ENCODE measurements around the gene PTPRU.

Gene PTPRU

DNA sequence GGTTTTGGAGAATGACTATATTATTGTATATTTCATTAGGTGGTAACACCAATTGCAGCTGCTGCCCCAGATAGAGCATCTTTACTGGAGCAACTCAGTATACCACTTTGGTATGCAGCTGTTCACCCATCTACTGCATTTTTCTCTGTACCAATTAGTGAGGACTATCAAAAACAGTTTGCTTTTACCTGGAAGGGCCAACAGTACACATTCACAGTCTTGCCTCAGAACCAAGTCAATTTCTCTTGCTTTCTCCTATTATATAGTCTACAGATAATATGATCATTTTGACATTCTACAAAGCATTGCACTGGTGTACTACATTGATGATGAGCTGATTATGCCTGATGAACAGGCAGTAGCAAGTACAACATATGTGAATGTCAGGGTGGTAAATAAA lies 99.3 kb downstream of the PTPRU start:
- DNase-seq (ENCODE audit: low spot score): no peak

DNA sequence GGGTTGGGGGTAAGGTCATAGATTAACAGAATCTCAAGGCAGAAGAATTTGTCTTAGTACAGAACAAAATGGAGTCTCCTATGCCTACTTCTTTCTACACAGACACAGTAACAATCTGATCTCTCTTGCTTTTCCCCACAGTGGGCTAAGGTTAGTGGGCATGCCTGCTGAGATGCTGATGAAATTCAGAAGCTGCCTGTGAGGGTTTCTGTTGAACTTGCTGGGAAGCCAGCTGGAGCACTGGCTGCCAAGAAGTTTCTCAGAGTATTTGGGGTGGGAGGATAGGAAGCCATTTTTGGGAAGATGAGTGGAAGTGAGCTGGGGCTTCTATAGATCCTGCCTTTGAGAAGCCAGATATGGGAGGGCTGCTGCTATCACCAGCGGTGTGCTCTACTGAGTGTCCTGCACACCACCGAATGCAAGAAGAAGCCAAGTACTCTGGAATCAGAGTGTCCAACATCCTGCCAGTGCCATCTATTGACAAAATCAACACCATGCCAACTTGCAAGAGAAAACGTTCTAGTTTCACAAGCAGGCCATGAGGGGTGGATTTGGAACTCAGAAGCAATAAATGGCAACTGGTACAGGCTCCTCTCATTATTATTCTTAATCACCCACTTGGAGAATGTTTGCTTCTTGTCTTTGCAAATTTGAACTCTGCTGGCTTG lies 102.7 kb downstream of the PTPRU start:
- DNase-seq (ENCODE audit: low spot score): no peak

DNA sequence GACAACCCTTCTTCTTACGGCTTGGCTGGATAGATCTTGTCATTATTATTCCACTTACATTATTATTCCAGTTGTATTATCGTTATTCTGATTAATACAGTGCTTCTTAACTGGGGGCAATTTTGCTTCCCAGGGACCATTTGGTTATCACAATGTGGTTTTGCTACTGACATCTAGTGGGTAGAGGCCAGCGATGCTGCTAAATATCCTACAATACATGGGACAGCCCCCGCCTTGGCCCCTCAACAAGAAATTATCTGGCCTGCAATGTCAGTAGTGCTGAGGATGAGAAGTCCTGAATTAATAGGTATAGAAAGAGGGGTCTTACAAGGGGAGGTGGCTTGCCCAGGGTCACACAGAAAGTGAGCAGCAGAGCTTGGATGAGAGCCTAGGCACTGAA lies 105.6 kb downstream of the PTPRU start:
- no peak for DNase-seq (ENCODE audit: low spot score)

- DNase-seq (ENCODE audit: low spot score): no peak
Observed at GRCh38 chr1:29342351-29342750, 106.0 kb downstream of the PTPRU start.

DNA sequence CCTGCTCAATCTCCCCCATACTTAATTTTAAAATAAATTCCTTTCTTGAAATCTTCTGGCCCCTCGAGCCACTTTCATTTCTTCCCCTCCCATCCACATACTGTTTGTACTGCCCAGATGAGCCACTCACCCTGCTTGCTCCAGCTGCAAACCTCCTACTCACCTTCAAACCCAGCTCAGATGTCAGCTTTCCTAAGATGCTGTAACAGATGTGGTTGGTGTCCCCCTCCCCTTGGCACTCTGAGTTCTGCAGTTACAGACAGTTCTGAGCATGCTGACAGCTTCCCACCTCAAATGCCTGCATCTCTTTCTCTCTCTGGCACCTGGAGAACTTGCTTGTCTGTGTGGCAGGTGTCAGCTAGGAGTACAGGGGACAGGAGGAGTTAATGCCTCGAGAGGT lies 106.7 kb downstream of the PTPRU start:
- DNase-seq (ENCODE audit: low spot score): no peak

DNA sequence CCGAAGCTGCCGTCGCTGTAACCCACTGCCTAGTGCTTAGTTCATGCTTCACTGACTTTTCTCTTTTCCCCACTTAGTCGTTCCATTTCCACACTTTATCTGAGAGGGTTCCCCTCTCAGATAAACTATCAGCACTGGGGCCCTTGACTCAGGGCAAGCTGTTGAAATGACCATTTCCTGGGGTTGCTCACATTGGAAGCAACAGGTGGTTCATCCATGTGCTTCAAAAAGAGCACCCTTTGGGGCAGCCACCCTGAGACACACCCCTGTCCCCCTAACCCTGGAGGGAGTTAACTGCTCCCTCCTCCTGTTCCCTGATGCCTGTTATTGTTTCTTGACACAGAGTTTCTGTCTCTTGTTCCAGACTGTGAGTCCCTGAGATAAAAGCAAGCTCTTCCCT lies 107.2 kb downstream of the PTPRU start:
- no peak for DNase-seq (ENCODE audit: low spot score)

- DNase-seq (ENCODE audit: low spot score): no peak
Observed at GRCh38 chr1:29343908-29344307, 107.6 kb downstream of the PTPRU start.

DNA sequence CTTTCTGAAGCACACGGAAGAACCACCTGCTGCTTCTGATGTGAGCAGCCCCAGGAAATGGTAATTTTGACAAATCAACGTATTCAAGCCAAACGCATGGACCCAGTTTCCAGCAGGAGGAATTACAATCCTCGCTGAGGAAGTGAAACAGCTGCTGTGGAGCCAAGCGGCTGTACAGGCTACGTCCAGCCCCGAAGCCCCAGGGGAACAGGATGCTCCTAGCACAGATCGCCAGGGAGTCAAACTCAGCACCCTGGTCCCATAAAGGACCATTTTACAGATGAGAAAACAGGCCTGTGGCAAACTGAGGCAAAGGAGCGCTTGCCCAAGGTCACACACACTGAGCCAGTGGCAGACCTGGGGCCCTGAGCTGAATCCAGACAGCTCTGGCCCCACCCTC lies 108.0 kb downstream of the PTPRU start:
- no peak for DNase-seq (ENCODE audit: low spot score)

- no peak for DNase-seq (ENCODE audit: low spot score)
Observed at GRCh38 chr1:29346576-29346975, 110.3 kb downstream of the PTPRU start.

GRCh38 chr1:29349871-29350491 lies 113.7 kb downstream of the PTPRU start:
- DNase-seq (ENCODE audit: low spot score): no peak

- DNase-seq (ENCODE audit: low spot score): no peak
Observed at GRCh38 chr1:29352719-29353420, 116.5 kb downstream of the PTPRU start.

DNA sequence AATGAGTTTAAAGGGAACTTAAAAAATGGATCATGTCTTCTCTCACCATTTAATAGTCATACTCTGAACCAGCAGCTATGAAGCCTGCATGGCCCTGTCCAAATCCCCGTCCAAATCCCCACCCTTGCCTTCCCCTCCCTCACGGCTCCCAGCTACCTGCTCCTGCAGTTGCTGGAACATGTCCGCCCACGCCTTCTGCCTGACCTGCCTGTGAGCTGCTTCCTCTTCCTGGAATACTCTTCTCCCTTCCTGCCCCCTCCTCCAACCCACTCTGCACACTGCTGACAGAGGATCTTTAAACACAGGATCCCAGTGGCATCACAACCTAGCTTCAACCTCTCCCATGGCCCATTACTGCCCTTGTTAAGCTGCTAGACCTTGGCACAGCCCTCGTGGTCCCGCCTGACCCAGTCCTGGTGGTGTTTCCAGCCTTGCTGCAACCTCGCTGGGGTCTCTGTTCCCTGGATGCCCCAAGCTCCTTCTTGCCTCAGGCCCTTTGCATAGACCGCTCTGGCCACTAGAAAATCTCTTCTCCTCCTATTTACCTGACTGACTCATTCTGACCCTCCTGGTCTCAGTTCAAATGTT lies 118.3 kb downstream of the PTPRU start:
- no peak for DNase-seq (ENCODE audit: low spot score)

- no peak for DNase-seq (ENCODE audit: low spot score)
Observed at GRCh38 chr1:29355375-29355774, 119.1 kb downstream of the PTPRU start.

DNA sequence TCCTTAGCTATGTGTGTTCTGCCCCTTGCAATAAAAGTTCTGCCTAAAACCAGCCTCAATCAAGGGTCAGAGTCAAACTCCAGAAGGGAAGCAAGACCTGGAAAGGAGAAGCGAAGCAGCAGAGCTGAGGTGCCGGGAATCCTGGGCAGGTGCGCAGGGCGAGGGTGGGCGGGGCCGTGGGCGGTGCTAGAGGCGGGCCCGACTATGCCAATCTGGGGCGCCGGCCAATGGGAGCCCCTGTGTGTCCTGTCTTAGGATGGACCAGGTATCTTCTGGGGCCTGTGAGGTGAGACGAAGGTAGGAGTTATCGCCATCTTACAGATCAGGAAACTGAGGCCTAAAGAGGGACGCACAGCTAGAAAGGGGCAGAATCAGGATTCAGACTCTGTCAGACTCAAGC lies 120.3 kb downstream of the PTPRU start:
- no peak for DNase-seq (ENCODE audit: low spot score)

DNA sequence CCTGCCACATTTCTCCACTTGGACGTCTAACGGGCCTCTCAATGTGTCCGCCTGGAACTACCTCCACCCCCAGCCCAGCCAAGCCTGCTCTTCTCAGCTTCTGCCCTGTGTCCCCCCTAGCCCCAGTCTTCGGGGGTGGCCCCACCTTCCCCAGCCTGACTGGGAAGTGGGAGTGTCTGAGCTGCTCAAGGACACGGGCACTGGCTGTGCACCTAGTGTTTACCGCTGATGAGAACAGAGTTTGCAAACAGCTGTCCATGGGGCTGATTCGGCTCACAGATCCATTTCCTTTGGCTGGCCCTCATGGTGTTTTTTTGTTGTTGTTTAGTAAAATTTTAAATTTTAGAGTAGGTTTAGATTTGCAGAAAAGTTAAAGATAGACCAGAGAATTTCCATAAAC lies 121.1 kb downstream of the PTPRU start:
- DNase-seq (ENCODE audit: low spot score): no peak

DNA sequence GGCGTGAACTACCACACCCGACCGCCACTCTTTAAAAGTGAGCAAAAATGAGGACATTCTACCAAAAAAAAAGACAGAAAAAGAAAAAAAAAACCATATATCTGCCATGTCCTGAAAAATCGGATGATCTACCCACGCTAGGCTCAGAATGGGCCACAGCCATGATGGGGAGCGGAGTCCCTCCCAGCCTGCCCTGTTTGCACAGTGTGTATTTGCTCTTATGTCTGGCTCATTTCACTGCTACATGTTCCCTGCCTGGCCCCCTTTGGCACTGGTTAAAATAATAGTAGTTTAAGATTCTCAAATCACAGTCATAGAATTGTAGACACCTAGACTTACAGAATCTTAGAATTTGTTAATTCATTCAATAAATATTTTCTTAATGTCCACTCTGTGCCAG lies 121.9 kb downstream of the PTPRU start:
- no peak for DNase-seq (ENCODE audit: low spot score)

DNA sequence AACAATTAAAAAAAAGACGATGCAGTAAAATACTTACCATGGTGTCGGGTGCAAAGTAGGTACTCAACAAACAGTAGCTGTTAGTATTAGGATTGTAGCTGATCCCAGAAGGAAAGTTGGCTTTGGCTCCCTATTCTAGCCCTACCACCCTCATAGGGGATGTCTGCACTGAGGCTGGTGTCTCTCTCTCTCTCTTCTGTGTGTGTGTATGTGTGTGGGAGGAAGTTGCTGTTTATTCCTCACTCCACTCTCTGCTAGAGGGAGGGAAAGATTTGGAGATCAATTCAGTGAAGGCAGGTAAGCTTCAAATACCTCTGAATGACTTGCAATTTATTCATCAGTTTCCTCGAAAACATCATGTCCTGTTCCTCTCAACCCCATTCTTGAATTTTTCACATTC lies 124.4 kb downstream of the PTPRU start:
- no peak for DNase-seq (ENCODE audit: low spot score)

GRCh38 chr1:29361686-29362085 lies 125.4 kb downstream of the PTPRU start:
- no peak for DNase-seq (ENCODE audit: low spot score)

DNA sequence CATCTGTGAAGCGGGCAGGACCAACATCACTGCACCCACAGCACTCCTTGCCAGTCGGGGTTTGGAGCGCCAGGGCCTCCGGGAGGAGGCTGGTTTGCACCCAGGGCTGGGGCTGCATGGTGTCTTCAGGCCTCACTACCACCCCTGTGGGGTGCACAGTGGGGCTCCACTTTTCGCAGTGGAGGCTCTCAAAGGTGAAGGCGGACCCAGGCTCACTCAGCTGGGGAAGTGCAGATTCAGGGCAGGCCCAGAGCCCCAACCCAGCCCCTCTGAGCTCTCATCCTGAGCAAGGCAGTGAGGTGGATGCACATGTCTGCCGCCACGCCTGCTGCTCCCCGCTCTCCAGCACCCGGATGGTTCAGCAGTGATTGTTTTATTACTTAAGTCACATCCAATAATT lies 125.8 kb downstream of the PTPRU start:
- no peak for DNase-seq (ENCODE audit: low spot score)

GRCh38 chr1:29362764-29363163 lies 126.4 kb downstream of the PTPRU start:
- DNase-seq (ENCODE audit: low spot score): no peak

GRCh38 chr1:29363536-29363935 lies 127.2 kb downstream of the PTPRU start:
- DNase-seq (ENCODE audit: low spot score): no peak

GRCh38 chr1:29364101-29364678 lies 127.9 kb downstream of the PTPRU start:
- DNase-seq (ENCODE audit: low spot score): no peak

Measured in CD4-positive, alpha-beta T cell treated with Interleukin-2 at 100 ng/mL for 4 hours (primary cell).